Osteocyte (in vitro differentiated cells): Measurements from ENCODE around the gene CHRDL2. TPM values are rescaled to one million over a fixed set of nuclear protein-coding genes. Genes with fewer than 3 reads are reported as not detected.
"Not testable (repeated sequence)": the region's sequence is repeated elsewhere in the genome, so short reads cannot be mapped to it uniquely, and the experiment has no call there.

ENCODE experiments used
- DNase-seq: peaks from one replicate; pipeline ENCODE4 v3.0.0; 2021; ENCODE audit warnings: mixed read lengths; ENCODE audit not compliant: unreplicated experiment; ENCODE audit errors: extremely low spot score
- H3K27ac Mint-ChIP-seq: one replicate; pipeline ENCODE4 v1.8.0; 2021; ENCODE audit warnings: mild to moderate bottlenecking, mixed read lengths; ENCODE audit not compliant: unreplicated experiment
- H3K27me3 Mint-ChIP-seq: one replicate; pipeline ENCODE4 v1.8.0; 2021; ENCODE audit warnings: mixed read lengths; ENCODE audit not compliant: unreplicated experiment
- H3K36me3 Mint-ChIP-seq: one replicate; pipeline ENCODE4 v1.8.0; 2021; ENCODE audit warnings: mixed read lengths; ENCODE audit not compliant: unreplicated experiment
- H3K4me1 Mint-ChIP-seq: one replicate; pipeline ENCODE4 v1.8.0; 2021; ENCODE audit warnings: mixed read lengths; ENCODE audit not compliant: unreplicated experiment
- H3K4me3 Mint-ChIP-seq: one replicate; pipeline ENCODE4 v1.8.0; 2021; ENCODE audit warnings: mild to moderate bottlenecking, moderate library complexity, mixed read lengths; ENCODE audit not compliant: unreplicated experiment
- H3K9me3 Mint-ChIP-seq: one replicate; pipeline ENCODE4 v1.8.0; 2021; ENCODE audit warnings: mixed read lengths; ENCODE audit not compliant: unreplicated experiment
- total RNA-seq: library from RNA; stranded (reverse); gene quantifications from 2 replicates; pipeline ENCODE4 v1.2.1, GENCODE V29; 2021
- TF ChIP-seq, protein P1 (sequence below): fragments of 200-600 bp; sonication (generic); IDR thresholded peaks from 2 replicates; pipeline ENCODE4 v1.5.0; 2021; ENCODE audit warnings: antibody characterized with exemption, mild to moderate bottlenecking, moderate library complexity

CHRDL2 gene
- total RNA-seq, 1 donor from 2014 or later, result not detected

DNA sequence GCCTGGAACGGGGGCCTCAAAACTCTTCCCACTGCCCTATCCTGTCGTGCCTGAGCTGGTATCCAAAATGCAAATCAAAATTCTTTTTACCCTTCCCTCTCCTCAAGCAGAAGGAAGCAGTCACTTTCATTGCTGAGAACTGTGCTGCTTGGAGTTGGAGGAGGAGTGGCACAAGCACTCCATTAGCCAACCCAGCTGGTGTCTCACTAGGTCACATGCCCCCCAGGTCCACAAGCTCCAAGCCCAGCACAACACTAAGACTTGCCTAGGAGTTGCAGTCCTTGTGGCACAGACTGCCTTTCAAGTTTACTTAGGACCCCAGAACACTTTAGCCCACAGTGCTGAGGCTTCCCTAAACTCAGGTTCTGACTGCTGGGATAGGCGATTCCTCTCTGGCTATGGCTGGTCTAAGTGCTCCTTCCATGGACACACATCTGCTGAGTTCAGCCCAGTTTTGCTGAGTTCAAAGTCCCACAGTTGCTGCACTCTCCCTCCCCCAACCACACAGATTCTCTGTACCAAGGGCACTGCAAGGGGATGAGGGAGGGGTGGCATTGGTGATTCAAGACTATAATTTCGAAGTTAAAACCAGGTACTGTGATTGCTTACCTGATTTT is 68.6 kb downstream of the CHRDL2 start:
- no peaks in the 10 kb centered on the region for H3K27me3 Mint-ChIP-seq
- peaks cover 18% of the 10 kb centered on the region for H3K9me3 Mint-ChIP-seq
- H3K4me3 Mint-ChIP-seq, result no peak overlapping the region
- H3K4me1 Mint-ChIP-seq, result no peaks in the 10 kb centered on the region
- peaks cover 11% of the 10 kb centered on the region for H3K36me3 Mint-ChIP-seq
- H3K27ac Mint-ChIP-seq, result no peak overlapping the region
- DNase-seq, result no peak
- TF ChIP-seq, protein P1, sequence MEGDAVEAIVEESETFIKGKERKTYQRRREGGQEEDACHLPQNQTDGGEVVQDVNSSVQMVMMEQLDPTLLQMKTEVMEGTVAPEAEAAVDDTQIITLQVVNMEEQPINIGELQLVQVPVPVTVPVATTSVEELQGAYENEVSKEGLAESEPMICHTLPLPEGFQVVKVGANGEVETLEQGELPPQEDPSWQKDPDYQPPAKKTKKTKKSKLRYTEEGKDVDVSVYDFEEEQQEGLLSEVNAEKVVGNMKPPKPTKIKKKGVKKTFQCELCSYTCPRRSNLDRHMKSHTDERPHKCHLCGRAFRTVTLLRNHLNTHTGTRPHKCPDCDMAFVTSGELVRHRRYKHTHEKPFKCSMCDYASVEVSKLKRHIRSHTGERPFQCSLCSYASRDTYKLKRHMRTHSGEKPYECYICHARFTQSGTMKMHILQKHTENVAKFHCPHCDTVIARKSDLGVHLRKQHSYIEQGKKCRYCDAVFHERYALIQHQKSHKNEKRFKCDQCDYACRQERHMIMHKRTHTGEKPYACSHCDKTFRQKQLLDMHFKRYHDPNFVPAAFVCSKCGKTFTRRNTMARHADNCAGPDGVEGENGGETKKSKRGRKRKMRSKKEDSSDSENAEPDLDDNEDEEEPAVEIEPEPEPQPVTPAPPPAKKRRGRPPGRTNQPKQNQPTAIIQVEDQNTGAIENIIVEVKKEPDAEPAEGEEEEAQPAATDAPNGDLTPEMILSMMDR, result no peak

DNA sequence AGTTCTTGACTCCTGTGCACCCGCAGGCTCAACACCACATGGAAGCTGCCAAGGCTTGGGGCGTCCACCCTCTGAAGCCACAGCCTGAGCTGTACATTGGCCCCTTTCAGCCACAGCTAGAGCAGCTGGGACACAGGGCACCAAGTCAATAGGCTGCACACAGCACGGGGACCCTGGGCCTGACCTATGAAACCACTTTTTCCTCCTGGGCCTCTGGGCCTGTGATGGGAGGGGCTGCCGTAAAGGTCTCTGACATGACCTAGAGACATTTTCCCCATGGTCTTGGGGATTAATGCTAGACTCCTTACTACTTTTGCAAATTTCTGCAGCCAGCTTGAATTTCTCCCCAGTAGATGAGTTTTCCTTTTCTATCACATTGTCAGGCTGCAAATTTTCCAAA is 72.1 kb downstream of the CHRDL2 start:
- not testable (repeated sequence) for H3K4me3 Mint-ChIP-seq, H3K27ac Mint-ChIP-seq, DNase-seq, H3K27me3 Mint-ChIP-seq, H3K4me1 Mint-ChIP-seq
- H3K36me3 Mint-ChIP-seq, result peaks cover 11% of the 10 kb centered on the region
- H3K9me3 Mint-ChIP-seq, result peaks cover 18% of the 10 kb centered on the region

DNA sequence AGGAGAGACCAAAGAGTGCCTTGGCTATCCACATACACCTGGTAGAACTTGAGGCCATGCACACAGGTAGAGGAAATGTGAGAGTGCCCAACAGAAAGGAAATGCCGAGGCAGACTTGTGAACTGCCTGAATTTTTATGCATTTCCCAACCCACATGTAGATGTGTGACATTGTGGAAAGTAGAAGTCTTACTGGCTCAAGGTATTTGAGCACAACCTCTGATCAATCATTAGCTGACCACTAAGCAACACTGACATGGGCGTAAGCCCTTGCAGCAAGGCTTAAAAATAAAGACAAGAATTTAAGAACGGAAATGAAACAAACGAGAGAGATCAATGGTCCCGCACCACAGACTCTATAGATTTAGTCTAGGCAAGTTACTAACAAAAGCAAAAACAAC is 76.2 kb downstream of the CHRDL2 start:
- H3K4me1 Mint-ChIP-seq, result no peaks in the 10 kb centered on the region
- peaks cover 6% of the 10 kb centered on the region for H3K9me3 Mint-ChIP-seq
- no peak overlapping the region for H3K27ac Mint-ChIP-seq
- TF ChIP-seq, protein P1, result no peak
- no peaks in the 10 kb centered on the region for H3K27me3 Mint-ChIP-seq
- H3K36me3 Mint-ChIP-seq, result peaks cover 14% of the 10 kb centered on the region
- DNase-seq, result no peak
- H3K4me3 Mint-ChIP-seq, result no peak overlapping the region

DNA sequence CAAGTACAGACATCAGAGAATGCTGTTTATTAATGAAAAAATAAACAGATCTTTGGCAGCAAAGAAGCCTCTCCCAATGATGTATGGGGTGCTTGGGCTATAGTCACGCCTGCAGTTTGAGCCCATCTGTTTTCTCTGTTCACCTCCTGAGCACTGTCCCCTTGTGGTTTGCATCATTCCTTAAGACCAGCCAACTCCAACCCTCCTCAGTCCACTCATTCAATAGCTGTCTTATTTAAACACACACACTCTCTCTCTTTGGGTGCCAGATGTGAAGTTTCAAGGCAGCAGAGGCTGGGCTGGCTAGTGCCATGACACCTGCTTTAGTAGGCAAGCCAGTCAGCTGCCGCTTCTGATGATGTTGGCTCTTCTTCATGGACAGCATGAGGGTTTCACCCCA is 80.7 kb downstream of the CHRDL2 start:
- no peak for DNase-seq

DNA sequence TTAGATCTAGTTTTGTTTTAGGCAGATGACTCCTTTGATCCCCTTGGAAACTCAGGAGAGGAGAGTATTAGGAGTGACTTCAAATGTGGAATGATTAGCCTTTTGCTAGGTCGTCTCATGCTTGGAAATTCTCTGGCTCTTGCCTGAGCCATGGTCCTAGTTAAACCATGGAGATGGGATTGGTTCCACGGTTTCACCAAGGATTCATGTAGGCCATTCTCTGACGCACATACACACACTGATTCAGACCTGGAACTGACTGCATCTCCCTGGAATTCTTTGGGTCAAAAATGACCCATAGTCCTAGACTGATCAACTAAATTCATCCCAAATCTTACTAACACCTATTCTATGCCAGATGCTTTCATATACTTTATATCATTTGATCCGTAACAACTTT is 82.3 kb downstream of the CHRDL2 start:
- Mint-ChIP-seq H3K27ac (no peak overlapping the region), H3K4me1 (no peaks in the 10 kb centered on the region), H3K9me3 (no peaks in the 10 kb centered on the region), H3K27me3 (no peaks in the 10 kb centered on the region), H3K36me3 (peaks cover 5% of the 10 kb centered on the region), H3K4me3 (no peak overlapping the region)
- TF ChIP-seq, protein P1, result no peak
- no peak for DNase-seq

More for the DNA sequence above, 80.7 kb downstream of the CHRDL2 start:
- H3K4me1 Mint-ChIP-seq, result no peaks in the 10 kb centered on the region
- no peaks in the 10 kb centered on the region for H3K9me3 Mint-ChIP-seq
- no peak overlapping the region for H3K27ac Mint-ChIP-seq
- no peaks in the 10 kb centered on the region for H3K27me3 Mint-ChIP-seq
- no peak overlapping the region for H3K4me3 Mint-ChIP-seq
- TF ChIP-seq, protein P1, result no peak
- H3K36me3 Mint-ChIP-seq, result peaks cover 8% of the 10 kb centered on the region

DNA sequence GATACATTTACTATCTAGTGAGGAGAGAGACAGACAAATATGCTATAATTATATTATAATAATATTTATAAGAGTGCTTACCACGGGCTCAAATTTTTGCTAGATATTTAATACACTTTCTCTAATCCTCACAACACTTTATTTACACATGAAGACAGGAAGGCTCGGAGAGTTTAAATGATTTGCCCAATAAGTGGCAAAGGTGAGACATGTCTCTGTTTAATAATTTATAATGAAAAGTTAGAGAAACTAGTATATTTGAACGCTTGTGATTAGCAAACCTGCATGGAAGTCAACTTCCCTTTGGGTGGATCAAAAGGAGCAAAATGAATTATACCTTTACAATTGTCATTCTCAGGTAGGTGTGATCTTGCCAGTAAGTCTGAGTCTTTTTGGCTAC is 83.4 kb downstream of the CHRDL2 start:
- no peaks in the 10 kb centered on the region for H3K4me1 Mint-ChIP-seq

More for the DNA sequence above, 83.4 kb downstream of the CHRDL2 start:
- no peak for DNase-seq
- H3K36me3 Mint-ChIP-seq, result peaks cover 1% of the 10 kb centered on the region
- H3K9me3 Mint-ChIP-seq, result no peaks in the 10 kb centered on the region
- no peak overlapping the region for H3K4me3 Mint-ChIP-seq
- TF ChIP-seq, protein P1, result no peak
- H3K27ac Mint-ChIP-seq, result no peak overlapping the region
- H3K27me3 Mint-ChIP-seq, result no peaks in the 10 kb centered on the region
